ENCODE results near the gene TECTB. TPM values are rescaled to one million over a fixed set of nuclear protein-coding genes. Genes with fewer than 3 reads are reported as not detected.

TECTB gene
- total RNA-seq, 2 experiments from 2014 or later, result not detected

DNA sequence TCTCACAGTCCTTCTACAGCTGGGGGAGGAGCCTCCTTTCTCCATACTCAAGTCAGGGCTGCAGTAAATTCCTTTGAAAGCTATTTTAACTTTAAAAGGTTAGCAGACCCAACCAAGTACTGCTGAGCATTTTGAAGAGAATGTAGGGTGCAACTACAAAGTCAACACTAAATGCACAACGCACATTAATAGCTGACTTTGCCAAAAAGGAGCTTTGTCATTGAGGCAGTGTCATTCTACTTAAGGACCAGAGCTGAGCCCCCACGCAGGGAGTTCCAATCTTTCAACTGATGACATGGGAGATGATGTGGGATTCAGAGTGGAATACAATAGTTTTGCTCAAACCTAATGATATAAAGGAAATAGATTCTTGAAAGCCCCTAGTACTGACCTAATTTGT is 20.3 kb downstream of the TECTB start:
- ChIA-PET CTCF (interaction anchor here (1.2 kb wide), 1 partner anchor 73 kb away, joined by 3 read pairs; no protein-coding TSS in a partner anchor), POLR2A (no interaction called here)

DNA sequence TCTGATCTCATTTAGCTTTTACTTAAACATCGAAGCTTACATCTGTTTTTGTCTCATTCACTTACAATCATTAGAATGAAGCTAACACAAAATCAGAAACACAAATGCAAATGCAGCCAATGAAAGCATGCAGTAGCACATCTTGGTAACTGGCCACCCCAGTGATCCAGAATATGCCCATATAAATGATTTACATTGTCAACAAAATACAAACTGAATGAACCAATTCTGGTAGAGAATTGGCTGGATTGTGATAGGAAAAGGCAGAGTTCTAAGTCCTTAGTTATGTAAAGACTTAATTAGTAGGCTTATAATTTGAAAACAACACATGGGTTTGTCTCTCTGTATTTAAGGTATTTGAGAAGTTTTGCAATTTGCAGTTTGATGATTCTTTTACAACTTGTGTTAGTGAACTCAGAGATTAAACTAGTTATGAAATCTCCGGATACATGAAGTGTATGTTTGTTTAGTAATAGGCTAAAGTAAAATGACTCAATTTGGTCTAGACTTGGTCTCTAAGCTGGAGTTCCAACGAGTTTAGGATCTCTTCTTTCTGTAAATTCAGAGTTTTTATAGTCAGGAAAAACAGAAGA is 21.2 kb downstream of the TECTB start:
- ChIA-PET POLR2A (no interaction called here), CTCF (no interaction called here)

DNA sequence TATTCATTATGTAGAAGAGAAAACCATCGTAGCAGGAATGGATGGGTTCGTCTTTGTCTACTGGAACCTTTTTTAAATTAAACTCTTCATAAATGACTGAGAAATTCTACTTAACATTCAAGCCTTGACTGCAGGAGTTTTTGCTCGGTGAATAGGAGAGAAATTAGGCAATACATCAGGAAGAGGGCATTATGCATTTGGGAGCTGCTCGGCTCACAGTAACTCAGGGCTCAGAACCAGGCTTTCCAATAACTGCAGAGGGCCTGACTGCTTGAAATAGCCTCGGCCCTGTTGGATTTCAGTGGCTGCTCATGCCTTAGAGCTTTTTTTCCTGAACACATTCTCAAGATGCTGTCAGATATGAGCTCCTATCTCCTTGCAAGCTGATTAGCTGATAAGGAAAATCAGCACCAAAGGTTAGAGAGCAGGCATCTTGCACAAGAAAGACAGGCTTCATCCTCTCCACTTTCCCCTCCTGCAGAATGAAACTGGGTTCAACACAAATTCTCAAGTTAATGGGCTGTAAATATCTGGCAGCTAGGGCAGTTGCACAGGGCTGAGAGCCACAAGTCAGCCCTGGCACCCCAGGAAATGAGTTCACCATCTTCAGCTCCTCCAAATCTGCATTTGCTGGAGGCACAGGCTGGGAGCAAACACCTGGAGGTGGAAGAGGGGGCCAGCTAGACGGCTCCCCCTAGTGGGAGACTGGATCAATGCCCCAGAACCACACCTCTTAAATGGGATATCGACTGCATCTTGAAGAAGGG is 24.3 kb downstream of the TECTB start:
- CTCF ChIA-PET, result interaction anchor here (1.2 kb wide), 1 partner anchor 192 kb away, joined by 3 read pairs; no protein-coding TSS in a partner anchor
- POLR2A ChIA-PET, result no interaction called here

DNA sequence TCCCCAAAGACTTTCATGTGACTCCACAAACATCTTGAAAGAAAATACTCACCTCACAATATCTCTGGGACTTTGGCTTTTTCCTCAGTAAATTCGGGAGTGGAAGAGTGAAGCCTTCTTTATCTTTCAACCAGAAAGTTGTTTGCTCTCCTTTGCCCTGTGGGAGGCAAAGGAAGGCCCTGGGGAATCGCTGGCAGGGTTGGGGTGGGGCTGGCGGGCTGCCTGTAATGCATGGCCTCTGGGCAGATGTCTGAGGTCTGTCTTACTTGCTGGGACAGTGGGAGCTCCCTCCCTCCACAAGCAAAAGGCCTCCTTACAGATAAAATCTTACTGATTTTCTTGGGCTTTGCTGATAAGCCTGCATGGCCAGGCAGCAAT is 24.9 kb downstream of the TECTB start:
- CTCF ChIA-PET, result interaction anchor here (0.9 to 1.4 kb wide), 5 partner anchors 19 to 193 kb away, joined by 3 read pairs; partner anchors contain the start of gene ACSL5
- POLR2A ChIA-PET, result no interaction called here

DNA sequence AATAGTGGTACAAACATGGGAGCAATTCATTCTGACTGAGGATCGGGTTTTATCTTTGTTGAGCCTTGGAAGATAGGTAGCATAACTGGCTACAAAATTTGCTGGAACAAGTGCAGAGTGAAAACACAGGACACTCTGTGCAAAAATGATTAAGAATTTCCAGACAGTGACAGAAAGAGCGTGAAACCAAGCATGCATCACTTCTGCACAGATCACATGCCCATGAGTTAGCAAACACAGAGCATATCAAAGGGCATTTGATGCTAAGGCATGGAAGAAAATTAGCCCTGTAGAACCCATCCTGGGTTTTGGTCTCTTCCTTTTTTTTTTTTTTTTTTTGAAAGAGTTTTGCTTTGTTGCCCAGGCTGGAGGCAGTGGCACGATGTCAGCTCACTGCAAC is 28.3 kb downstream of the TECTB start:
- ChIA-PET CTCF (no interaction called here), POLR2A (no interaction called here)

DNA sequence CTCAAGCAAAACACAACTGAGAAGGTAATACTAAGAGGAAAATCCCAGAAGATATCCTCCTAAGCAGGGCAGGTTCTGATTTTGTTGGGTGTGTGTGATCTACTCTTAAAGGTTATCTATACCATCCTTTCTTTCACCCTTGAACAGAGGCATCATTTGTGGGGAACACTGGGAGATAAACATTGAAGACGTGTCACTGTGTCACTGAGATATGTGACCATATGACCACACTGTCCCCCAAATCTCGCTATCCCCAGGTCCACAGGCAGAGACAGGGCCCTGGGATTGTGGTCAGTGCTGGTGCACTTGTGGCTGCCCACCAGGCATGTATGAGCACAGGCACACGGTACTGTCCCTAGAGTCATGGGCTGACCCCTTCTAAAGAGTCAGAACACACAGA is 30.0 kb downstream of the TECTB start:
- ChIA-PET CTCF (no interaction called here), POLR2A (no interaction called here)

DNA sequence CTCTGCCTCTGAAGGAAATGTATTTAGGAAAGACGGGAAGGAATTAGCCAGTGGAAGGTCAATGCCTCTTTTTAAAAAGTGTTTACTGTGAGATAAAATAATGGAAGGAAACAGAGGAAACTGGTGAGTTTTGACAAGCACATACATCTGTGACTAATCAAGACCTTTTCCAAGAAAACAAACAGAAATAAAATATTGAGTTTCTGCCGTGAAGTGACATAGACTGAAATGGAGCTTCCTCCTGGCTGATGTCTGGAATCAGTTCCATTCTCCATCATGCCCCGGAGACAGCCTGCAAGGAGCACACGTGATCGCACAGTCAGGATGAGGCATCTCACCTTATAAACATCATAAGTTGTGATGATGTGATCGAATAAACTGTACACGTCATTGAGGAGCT is 30.7 kb downstream of the TECTB start:
- ChIA-PET CTCF (no interaction called here), POLR2A (no interaction called here)

DNA sequence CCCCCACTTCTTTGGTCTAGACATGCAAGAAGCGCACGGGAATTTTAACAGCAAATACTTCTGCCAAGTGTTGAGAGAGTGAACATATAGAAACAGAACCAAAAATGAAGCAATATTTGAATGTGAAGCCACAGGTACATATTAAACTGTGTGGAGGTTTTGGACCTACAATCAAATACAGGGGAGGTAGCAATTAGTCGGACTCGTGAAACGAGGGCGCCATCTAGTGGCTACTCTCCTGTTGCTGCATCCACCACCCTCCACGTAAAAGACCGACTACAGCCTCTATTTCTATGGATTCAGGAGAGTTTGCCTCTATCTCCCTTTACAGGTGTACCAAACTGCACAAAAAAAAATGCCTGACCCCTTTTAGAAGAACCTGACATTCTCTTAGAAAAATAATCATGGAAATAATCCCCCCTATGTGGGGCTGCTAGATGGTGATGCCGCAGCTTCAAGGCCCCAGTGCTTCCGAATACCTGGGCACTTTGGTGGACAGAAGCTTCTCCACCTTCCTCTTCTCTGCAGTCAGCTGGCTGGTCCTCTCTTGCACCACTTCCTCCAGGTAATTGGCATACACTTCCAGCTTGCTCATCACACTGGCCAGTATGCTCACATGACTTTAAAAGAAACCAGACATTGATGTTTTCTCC is 31.7 kb downstream of the TECTB start:
- ChIA-PET CTCF (interaction anchor here (0.8 to 1.2 kb wide), 4 partner anchors 12 to 42 kb away, joined by 3 to 5 read pairs (median 4); no protein-coding TSS in a partner anchor), POLR2A (no interaction called here)

DNA sequence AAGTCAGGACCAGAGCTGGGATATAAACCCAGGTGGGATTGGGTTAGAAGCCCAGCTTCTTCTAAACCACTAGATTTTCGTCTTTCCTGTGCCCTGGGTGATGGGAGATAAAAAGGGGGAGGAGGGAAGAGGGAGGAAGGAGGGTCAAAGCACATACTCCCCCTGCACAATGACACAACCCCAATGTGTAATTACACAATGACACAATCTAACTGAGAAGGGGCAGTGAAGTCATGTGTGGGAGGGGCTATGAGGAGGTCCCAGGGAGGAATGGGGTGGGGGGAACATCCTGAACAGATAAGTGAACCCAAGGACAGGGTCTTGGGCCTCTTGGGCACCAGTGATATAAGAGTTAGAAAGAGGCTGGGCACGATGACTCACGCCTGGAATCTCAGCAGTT is 44.5 kb downstream of the TECTB start:
- ChIA-PET POLR2A (no interaction called here), CTCF (interaction anchor here (0.8 kb wide), 1 partner anchor 12 kb away, joined by 5 read pairs; no protein-coding TSS in a partner anchor)

DNA sequence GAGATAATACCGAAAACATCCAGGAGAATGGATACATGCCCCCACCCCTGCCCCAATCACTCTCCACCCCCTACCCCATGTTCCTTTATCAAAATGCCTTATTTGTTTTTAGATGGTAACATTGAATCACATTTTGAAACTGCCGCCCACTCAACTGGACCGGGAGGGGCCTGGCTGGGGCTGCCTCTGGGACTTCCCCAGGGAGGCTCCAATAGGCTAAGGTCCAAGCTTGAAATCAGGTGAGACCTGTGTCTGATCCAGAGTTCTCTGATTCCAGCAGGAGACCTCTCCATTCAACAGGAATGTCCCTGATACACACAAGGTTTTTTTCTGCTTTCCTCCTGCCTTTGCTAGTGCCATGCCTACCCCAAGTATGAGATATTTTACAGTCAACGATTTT is 47.0 kb downstream of the TECTB start:
- ChIA-PET POLR2A (no interaction called here), CTCF (interaction anchor here (1.0 kb wide), 1 partner anchor 95 kb away, joined by 3 read pairs; no protein-coding TSS in a partner anchor)

DNA sequence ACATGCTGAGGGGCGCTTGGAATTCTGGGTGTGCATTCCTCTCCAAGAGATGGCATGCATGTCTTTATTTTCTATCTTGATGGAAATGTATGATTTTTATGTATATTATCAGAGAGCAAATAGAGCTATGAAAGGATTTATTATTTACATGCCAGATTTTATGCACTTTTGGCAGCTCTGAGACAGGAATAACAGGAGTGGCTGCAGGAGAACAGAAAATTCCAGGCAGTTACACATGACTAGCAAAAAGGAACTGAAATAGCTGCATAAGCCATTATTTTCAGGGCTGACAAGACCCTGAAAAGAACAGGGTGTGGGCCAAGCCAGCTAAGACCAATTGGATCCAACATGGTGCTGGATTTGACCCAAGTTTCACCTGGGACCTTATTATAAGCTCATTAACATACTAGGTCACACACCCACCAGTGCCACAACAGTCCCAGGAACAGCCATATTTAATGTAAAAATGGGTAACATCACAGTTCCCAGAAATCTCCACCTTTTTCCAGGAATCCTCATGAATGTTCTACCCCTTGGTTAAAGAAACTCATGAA is 47.5 kb downstream of the TECTB start:
- ChIA-PET POLR2A (no interaction called here), CTCF (interaction anchor here (1.0 kb wide), 1 partner anchor 95 kb away, joined by 3 read pairs; no protein-coding TSS in a partner anchor)

DNA sequence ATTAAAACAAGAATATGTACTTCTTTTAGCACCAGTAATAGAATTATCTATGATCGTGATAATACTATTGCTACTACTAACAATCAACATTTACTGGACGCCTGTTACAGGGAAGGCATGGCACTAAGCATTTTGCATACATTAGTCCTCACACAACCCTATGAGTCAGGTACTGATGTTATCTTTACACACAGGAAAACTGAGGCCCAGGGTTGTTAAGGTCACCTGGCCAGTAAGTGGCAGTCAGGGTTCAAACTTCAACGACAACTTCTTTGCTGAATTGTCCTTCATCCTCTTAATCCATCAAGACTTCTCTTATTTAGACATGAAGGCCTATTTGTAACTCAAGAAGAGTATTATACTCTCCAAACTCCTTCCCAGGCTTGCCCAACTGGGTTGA is 48.8 kb downstream of the TECTB start:
- CTCF ChIA-PET, result no interaction called here
- POLR2A ChIA-PET, result no interaction called here

DNA sequence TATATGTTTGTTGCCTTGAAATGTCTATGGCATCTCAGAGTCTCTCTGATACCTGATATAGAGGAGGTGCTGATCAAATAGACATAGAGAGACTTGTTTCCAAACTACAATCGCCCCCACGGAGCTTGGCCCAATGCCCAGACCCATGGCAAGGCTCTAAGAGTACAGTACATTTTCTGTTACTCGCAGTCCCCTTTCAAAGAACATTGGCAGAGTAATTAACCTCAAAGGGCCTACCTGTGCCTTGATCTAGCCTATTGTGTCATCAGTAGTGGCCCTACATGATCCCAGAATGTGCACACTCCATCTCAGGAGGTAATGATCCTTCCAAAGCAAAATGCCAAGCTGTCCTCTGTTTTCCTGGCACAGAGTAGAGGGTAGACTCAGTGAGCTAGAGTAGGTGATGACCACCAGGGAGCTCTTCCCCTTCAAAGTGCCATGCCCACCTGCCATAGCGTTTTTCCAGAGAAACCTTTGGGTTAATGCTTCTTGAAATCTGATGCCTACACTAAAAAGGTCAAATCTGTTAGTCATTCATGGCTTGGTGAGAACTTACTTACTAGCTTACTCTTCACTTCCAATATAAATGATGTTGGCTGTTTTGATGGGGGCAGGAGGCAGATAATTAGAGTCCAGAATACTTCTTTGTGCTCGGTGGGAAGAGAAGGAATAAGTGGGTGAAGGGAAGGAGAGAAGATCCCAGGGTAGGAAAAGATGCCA is 49.5 kb downstream of the TECTB start:
- POLR2A ChIA-PET, result no interaction called here
- CTCF ChIA-PET, result no interaction called here

DNA sequence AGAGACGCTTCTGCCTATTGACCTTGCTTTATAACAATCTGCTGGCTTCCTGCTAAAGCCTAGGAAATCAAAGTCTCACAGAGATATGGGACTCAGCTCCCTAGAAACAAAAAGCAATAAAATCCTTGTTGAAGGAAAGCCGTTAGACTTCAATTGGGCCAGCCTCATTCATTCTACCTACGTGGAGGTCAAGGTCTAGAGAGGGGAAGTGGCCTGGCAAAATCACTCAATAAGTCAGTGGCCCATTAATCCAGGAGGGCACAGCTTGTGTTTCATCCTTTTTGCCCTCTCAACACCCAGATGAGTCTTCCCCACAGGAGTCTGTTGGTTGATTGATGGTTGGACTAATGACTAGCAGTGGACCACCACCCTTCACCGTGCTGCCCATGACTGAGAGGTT is 50.3 kb downstream of the TECTB start:
- CTCF ChIA-PET, result interaction anchor here (1.1 kb wide), 1 partner anchor 18 kb away, joined by 4 read pairs; no protein-coding TSS in a partner anchor
- POLR2A ChIA-PET, result no interaction called here

DNA sequence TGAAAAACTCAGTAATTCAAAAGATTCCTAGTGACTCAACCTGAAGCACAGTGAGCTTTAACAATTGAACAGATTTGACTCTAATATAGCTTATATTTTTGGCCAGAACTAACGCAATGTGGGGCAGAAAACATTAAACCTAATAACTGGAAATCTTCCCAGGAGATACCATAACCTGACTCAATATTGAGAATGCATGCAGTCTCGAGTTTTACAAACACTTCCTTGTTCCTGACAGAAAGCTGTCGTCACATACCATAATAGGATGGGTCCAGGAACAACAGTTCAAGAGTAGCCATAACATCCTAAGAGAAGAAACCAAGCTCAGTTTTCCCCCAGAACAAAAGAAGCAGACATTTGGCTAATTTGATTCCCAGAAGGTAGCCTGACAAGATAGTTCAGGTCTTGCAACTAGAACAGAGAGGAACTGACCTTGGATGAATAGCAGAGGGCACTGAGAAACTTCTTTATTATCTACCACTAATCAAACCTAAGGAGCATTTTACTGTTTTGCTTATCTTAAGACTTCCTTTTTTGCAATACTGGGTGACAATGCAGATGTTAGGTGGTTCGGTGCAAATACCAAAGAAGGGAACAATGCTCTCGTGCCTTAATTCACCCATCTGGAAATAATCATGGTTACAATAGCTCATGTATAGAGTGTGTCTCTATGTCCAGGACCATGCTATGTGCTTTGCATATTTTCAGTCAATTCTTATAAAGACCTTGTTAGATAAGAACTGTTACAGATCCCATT is 52.1 kb downstream of the TECTB start:
- CTCF ChIA-PET, result no interaction called here
- POLR2A ChIA-PET, result no interaction called here

DNA sequence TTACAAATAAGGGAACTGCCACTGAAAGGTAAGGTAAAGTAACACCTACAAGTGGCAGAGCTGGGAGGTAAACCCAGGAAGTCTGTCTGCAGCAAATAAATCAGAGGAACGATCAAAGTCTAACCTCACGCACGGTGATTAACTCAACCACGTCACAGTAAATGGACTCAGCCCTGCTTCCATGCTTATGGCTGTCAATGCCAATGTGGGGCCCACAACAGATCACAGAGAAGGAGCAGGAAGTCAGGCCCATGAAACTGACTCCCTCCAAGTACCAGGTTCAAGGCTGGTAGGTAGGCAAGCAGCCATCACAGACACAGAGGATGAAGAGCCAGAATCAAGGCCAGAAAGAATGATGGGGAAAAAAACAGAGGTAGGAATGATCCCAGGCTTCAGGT is 52.7 kb downstream of the TECTB start:
- POLR2A ChIA-PET, result no interaction called here
- CTCF ChIA-PET, result no interaction called here

DNA sequence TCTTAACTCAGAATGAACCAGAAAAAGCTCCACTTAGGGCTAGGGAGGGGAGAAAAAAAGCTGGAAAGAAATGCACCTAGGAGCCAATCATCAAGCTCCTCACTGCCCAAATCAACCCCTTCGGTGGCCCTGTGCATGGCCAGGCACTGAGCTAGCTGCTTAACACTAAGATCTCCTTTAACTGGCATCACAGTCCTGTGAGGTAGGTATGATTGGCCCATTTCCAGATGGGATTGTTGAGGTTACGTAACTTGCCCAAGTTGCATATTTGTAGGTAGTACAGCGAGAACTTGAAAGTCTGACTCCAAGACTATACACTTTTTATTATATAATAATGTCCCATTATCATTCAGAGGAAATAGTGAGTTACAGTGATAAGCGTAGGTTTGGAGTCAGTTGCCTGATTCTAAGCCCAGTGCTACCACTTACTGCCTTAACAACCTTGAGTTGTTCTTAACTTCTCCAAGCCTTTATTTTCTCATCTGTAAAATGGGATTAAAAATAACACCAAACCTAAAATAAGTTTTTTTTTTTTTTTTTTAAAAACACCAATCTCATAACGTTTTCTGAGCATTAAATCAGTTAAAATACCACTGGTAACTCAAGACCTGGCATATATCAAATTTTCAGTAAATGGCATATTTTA is 53.5 kb downstream of the TECTB start:
- POLR2A ChIA-PET, result no interaction called here
- CTCF ChIA-PET, result no interaction called here

DNA sequence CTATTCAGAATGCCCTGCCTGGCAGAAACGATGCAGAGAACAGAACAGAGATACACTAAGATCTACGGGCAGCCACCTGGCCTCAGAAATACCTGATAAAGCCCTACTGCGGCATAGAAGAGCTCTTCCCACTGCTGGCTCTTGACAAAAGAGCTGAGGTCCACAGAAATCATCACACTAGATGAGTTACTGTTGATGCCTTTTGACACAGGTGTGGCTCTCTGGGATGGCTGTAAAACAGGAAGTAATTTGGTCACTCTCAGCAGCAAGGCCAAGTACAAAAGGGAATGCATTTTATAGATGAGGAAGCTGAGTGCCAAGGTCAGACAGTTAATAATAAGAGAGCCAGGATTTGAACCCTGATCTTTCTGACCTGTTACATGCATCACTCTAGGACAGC is 55.8 kb downstream of the TECTB start:
- CTCF ChIA-PET, result no interaction called here

DNA sequence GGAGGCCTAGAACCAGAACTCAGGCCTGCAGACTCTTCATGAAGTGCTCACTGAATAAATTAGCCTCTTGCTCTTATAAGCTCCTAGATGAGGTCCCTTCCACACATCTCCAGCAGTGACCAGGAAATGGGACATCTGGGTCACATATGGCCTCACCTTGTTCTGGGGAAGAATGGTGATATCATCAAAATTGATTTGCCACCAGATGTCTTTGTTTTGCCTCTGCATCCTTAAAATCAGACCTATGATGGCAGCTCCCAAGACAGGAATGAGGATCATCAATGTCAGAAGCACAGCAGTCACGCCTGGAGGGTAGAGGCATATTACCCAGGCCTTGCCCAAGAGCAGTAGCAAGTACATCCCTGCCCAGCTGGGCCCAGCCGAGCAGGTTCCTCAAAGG is 57.4 kb downstream of the TECTB start:
- POLR2A ChIA-PET, result no interaction called here
- CTCF ChIA-PET, result no interaction called here

More for the DNA sequence above, 55.8 kb downstream of the TECTB start:
- POLR2A ChIA-PET, result no interaction called here
